ENCODE measurements around the gene PLEKHA7.

Gene PLEKHA7

DNA sequence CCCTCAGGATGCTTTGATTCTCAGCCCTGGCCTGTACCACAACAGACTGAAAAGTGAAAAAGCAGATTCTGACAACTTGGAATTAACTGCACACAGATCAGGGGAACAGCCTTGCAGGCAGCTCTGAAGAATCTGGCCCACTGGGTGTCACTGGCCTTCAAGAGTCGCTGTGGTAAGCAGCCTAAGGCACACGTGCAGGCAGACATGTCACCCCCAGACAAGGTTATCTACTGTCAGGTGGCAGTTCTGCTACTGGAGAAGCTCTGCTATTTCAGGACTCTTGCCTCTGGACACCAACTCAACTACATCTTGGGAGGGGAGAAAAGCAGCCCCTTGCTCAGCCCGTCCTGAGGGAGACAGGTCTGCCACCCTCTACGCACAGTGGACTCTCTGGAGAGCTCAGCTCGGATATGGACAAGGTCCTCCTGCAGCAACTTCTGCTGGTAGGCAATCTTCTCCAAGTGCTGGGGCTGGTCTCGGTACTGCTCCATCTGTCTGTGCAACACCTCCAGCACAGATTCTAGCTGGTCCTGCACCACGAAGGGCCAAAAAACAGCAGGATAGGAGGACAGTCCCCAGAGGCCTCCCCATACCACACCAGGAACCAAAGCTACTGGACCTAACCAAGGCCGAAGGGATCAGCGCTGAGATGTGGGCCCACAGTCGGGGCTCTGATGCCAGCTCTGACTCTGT is 212.8 kb downstream of the PLEKHA7 start:
- FAIRE-seq = no peak

DNA sequence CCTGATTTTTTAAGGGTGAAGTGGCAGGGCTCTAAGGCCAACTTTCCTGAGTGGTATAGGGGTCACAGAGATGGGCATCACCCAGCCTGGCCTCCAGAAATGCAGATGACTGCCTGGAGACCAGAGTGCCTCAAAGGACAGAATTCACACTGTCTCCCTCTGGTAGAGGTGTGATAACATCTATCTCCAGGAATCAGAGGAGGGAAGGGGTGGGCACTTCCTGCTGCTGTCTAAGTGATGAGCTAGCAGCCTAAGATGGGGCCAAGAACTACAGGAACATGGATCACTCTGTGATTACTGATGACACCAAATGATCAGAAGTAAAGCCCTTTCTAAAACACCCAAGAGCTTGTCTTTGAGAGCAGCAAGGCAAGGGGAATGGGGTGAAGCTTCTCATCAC is 213.8 kb downstream of the PLEKHA7 start:
- FAIRE-seq = no peak

DNA sequence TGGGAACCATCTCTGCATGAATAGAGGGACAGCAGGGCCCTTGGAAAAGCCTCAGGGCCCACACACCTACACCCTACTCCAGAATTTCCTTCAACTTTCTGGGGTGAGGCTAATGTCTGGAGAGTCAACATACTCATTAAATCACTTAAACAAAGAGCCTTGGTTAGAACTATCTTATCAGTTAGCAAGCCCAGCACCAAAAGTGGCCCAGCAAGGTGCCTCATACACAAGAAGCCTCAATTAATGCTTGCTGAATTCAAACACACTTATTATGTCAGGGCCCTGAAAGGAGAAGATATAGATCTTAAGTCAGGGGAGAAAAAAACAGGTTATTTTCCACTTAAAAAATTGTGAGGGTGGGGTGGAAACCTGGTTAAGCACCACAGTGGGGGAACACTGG is 214.3 kb downstream of the PLEKHA7 start:
- FAIRE-seq = no peak

GRCh38 chr11:16799221-16799620 is 215.0 kb downstream of the PLEKHA7 start:
- no peak for FAIRE-seq

DNA sequence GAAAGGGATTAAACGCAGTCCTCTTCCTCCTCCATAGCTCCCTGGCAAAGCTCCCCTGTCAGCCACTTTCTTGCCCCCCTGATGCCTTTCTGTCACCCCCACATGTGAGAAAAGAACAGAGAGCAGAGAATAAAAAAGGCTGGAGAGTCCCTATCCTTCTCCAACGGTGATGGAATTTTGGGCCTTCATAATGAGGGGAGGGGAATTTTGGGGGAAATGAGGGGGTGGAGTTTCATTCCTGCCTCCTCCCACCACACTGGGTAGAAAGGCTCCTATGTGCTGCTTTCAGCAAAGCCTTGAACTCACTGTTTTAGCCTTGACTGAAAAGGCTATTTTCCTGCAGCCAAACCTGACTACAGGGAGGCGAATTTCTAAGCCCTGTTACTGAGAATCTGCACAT is 216.4 kb downstream of the PLEKHA7 start:
- FAIRE-seq = no peak

GRCh38 chr11:16796311-16796710 is 217.9 kb downstream of the PLEKHA7 start:
- FAIRE-seq = no peak

GRCh38 chr11:16795146-16795545 is 219.1 kb downstream of the PLEKHA7 start:
- no peak for FAIRE-seq

- no peak for FAIRE-seq
Observed at GRCh38 chr11:16794047-16794818, 220.0 kb downstream of the PLEKHA7 start.

GRCh38 chr11:16793511-16793910 is 220.7 kb downstream of the PLEKHA7 start:
- FAIRE-seq = no peak

- FAIRE-seq = no peak
Observed at GRCh38 chr11:16793009-16793408, 221.2 kb downstream of the PLEKHA7 start.

DNA sequence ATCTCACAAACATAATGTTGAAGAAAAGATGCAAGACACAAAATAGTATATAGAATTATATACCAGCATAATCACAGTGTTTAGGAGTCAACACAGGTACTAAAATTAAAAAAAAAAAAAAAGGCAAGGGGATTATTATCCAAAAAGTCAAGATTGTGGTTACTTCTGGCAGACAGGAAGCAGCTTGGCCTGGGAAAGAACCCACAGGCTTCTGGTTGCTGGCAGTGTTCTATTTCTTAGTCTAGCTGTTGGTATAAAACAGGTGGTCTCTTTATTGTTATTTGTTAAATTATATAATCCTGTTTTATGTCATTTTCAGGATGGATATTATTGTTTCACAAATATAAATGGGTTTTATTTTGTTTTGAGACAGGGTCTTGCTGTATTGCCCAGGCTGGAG is 221.8 kb downstream of the PLEKHA7 start:
- FAIRE-seq = no peak

- FAIRE-seq = no peak
Observed at GRCh38 chr11:16791191-16791961, 222.8 kb downstream of the PLEKHA7 start.

DNA sequence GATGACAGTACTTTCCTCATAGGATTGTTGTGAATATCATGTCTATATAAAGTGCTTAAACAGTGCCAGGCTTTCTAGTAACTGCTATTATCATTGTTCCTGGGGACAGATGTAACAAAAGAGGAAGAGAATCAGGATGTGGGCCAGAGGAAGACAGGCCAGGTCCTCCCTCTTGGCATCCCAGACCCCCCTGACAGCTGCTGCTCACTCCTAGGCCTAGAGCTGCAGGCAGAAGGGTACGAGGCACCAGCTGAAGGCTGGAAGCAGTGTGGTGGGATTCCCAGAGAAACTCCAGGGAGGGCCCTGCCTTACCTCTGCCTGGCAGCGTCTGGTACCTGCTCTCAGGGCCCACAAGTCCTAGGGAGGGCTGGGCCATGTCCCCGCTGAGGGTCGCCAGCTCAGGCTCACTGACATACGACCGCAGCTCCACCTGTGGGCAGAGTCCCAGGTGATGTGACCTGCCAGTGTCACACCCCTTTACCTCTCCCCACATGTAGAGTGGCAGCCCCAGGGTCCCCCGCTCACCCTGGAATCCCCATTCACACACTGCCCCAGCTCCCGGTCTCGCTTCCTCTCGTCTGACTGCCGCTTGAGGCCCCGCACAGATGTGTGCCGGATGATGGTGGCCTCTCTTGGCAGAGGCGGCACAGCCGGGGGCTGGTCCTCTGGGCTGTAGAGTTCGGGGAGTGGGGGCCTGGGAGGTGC is 223.6 kb downstream of the PLEKHA7 start:
- no peak for FAIRE-seq

GRCh38 chr11:16789560-16790485 is 224.4 kb downstream of the PLEKHA7 start:
- FAIRE-seq = no peak

- FAIRE-seq = no peak
Observed at GRCh38 chr11:16789063-16789420, 225.2 kb downstream of the PLEKHA7 start.

DNA sequence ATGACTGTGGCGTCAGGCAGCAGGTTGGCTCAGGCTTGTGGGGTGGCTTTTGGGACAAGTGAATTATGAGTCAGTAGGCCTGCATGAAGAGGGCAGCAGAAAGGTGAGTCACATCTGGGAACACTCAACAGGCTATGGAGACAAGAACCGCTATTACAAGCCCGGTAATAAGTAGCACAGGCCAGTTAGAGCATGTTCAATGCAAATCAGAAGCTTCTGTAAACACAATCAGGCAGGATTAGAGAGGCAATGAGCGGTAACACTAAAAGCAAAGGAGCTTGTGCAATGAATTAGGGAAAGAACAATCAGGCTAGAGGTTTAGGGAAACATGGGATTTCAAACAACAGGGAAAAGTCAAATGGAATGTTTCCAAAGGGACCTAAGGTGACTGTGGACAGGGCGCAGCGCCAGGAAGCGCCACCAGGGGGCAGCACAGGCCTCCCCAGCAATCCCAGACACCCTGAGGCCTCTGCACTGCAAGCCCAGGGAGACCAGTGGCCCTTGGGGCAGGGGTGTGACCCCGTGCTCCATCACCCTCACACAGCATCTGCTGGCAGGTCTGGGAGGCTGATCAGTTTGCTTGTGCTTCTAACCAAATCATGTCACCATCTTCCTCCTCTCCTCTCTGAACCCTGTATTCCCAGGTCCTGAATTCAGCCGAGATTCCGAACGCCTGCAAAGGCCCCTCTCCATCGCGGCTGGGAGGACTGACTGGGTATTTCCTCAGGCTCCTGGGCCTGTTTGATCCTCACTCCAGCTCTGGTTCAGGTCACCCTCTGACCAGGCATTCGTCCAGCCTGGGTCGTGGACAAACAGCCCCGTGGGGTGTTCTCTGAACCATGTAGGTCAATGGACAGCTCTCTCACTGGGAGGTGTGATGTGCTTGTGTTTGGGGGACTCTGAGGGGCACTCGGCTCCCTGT is 225.8 kb downstream of the PLEKHA7 start:
- FAIRE-seq = no peak

- FAIRE-seq = no peak
Observed at GRCh38 chr11:16787035-16787742, 227.0 kb downstream of the PLEKHA7 start.

- FAIRE-seq = no peak
Observed at GRCh38 chr11:16786131-16786530, 228.1 kb downstream of the PLEKHA7 start.

DNA sequence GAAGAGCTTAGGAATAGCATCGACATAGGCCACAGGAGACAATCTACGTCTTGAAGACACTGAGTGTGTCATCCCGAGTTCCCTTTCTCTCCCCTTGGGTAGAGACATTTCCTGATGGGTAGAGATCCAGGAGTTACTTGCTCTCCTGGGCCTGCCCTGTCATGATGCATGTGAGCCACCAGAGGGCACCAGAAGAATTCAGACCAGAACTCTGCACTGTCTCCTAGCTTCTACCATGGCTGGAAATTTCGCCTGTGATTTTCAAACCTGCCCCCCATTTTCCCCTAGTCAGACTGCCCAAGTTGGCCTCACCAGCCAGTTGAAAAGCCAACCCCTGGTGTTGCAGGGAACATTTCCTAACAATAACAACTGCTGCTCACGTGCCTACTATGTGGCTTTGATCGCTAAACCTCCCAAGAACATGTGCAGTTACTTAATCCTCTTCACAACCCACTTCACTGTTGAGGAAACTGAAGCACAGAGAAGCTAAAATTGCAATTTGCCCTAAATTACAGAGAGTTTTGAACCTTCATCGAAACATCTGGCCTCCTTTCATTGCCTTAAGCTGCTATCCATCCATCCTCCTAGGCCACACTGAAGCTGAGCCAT is 228.6 kb downstream of the PLEKHA7 start:
- FAIRE-seq = no peak

DNA sequence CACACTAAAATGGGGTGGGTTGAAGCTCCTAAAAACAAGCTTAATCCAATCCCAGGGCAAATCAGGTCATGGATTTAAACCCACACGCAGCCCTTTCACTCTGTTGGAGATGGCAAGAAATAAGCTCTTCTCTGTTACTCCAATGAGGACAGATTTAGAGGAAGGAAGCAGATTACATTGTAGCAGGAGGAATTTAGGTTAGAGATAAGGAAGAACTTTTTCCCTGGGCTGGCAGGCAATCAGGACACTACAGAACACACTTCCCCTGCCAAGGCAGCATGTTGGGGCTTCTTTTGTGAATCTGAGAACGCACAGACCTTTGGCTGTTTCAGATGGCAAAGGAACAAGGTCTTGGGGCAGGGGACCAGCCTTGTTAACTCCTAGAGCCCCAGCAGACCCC is 229.5 kb downstream of the PLEKHA7 start:
- no peak for FAIRE-seq

Data from TTC549 (cell line).